ENCODE results near the gene WFDC9.
"Not testable (repeated sequence)": the region's sequence is repeated elsewhere in the genome, so short reads cannot be mapped to it uniquely, and the experiment has no call there.

WFDC9 gene

DNA sequence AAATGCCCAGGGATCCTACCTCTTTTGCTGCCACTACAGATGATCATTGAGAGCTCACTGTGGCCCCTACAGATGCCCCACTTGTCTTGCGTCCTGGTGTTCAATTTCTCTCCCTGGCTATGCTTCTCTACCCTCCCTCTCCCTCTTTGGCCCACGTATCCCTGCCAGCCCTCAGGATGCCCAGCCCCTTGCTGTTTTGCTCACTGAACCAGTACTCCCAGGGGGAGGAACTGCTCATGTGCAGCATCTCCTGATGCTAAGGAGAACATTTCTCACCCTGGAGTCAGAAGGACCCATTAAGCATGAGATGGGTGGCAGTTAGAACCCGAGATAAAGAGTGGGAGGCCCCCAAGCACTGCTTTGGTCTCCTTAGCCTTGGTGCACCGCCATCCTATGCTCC is at the start of gene WFDC9:
TSS of gene WFDC9 (minus strand) at position 101 of the 400 bp plus-strand sequence. CDS start 21,103 bp downstream, outside the sequence.
- no peak for TF ChIP-seq ZFX (IDR thresholded peaks at IDR 0.05; ENCODE audit: borderline replicate concordance)
- TF ChIP-seq, protein P1, sequence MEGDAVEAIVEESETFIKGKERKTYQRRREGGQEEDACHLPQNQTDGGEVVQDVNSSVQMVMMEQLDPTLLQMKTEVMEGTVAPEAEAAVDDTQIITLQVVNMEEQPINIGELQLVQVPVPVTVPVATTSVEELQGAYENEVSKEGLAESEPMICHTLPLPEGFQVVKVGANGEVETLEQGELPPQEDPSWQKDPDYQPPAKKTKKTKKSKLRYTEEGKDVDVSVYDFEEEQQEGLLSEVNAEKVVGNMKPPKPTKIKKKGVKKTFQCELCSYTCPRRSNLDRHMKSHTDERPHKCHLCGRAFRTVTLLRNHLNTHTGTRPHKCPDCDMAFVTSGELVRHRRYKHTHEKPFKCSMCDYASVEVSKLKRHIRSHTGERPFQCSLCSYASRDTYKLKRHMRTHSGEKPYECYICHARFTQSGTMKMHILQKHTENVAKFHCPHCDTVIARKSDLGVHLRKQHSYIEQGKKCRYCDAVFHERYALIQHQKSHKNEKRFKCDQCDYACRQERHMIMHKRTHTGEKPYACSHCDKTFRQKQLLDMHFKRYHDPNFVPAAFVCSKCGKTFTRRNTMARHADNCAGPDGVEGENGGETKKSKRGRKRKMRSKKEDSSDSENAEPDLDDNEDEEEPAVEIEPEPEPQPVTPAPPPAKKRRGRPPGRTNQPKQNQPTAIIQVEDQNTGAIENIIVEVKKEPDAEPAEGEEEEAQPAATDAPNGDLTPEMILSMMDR (IDR thresholded peaks at IDR 0.05) = no peak
- H3K27ac ChIP-seq = no peak within 1 kb of the TSS

GRCh38 chr20:45679650-45680049 is 48.6 kb upstream of the WFDC9 start:
- TF ChIP-seq, protein P1 (IDR thresholded peaks at IDR 0.05) = no peak
- TF ChIP-seq ZFX (IDR thresholded peaks at IDR 0.05; ENCODE audit: borderline replicate concordance) = no peak
- no peak overlapping the region for H3K27ac ChIP-seq

DNA sequence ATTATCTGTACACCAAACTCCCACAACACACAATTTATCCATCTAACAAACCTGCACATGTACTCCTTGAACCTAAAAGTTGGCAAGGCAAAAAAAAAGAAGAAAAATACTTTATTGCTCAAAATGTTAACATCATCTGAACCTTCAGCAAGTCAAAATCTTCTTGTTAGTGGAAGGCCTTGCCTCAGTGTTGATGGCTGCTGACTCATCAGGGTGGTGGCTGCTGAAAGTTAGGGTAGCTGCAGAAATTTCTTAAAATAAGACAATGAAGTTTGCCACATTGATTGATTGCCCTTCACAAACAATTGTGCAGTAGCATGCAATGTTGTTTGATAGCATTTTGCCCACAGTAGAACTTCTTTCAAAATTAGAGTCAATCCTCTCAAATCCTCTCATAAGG is 41.7 kb upstream of the WFDC9 start:
- no peak for TF ChIP-seq ZFX (IDR thresholded peaks at IDR 0.05; ENCODE audit: borderline replicate concordance)
- TF ChIP-seq, protein P1 (IDR thresholded peaks at IDR 0.05) = no peak
- no peak overlapping the region for H3K27ac ChIP-seq

- no peak for TF ChIP-seq ZFX (IDR thresholded peaks at IDR 0.05; ENCODE audit: borderline replicate concordance)
- TF ChIP-seq, protein P1 (IDR thresholded peaks at IDR 0.05) = no peak
- no peak within 1 kb of the TSS for H3K27ac ChIP-seq
Observed at GRCh38 chr20:45670139-45670538, 39.1 kb upstream of the WFDC9 start, which contains the start of gene WFDC11. Gene WFDC11 (minus strand): TSS chr20:45670239. CDS start chr20:45650600, 19,639 bp downstream.

DNA sequence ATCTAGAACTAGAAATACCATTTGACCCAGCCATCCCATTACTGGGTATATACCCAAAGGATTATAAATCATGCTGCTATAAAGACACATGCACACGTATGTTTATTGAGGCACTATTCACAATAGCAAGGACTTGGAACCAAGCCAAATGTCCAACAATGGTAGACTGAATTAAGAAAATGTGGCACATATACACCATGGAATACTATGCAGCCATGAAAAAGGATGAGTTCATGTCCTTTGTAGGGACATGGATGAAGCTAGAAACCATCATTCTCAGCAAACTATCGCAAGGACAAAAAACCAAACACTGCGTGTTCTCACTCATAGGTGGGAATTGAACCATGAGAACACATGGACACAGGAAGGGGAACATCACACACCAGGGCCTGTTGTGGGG is 26.0 kb upstream of the WFDC9 start:
- H3K27ac ChIP-seq = not testable (repeated sequence)

GRCh38 chr20:45651726-45652125 is 20.6 kb upstream of the WFDC9 start:
- H3K27ac ChIP-seq = not testable (repeated sequence)

- H3K27ac ChIP-seq = no peak overlapping the region
- TF ChIP-seq, protein P1 (IDR thresholded peaks at IDR 0.05) = no peak
- no peak for TF ChIP-seq ZFX (IDR thresholded peaks at IDR 0.05; ENCODE audit: borderline replicate concordance)
Observed at GRCh38 chr20:45649312-45649863, 18.3 kb upstream of the WFDC9 start.

GRCh38 chr20:45647441-45648050 is 16.5 kb upstream of the WFDC9 start:
- no peak overlapping the region for H3K27ac ChIP-seq
- no peak for TF ChIP-seq ZFX (IDR thresholded peaks at IDR 0.05; ENCODE audit: borderline replicate concordance)
- TF ChIP-seq, protein P1 (IDR thresholded peaks at IDR 0.05) = no peak
